ENCODE data around the gene SMIM5.

- TF ChIP-seq EZH2phosphoT487 (IDR thresholded peaks at IDR 0.05; ENCODE audit: insufficient read depth, low read depth) (no peak), EZH2 (IDR thresholded peaks at IDR 0.05; ENCODE audit: insufficient read depth, poor library complexity, severe bottlenecking) (no peak)
Measured at GRCh38 chr17:75604034-75604695, 29.1 kb upstream of the SMIM5 start.

All from GM23248 (cell line).